SK-N-SH (cell line): ENCODE measurements around the gene STARD10.

Experiments used
- CTCF ChIP-seq: fragments of 200-600 bp; sonication (generic); IDR thresholded peaks from 2 replicates; pipeline ENCODE4 v1.6.1; 2017; ENCODE audit warnings: antibody characterized with exemption, mild to moderate bottlenecking, moderate library complexity
- EZH2phosphoT487 ChIP-seq: fragments of 200-600 bp; sonication (generic); IDR thresholded peaks from 2 replicates; pipeline ENCODE4 v1.6.1; 2017; ENCODE audit warnings: low read depth, mixed run types, mild to moderate bottlenecking, antibody characterized with exemption, moderate library complexity, borderline replicate concordance
- IRF3 ChIP-seq: fragments of 150-350 bp; IDR thresholded peaks from 2 replicates; pipeline ENCODE4 v1.6.1; 2016; ENCODE audit warnings: mild to moderate bottlenecking, low read depth, low read length
- JUND ChIP-seq: IDR thresholded peaks from 2 replicates; pipeline ENCODE4 v1.4.0; 2012
- MXI1 ChIP-seq: IDR thresholded peaks from 2 replicates; pipeline ENCODE4 v1.6.1; 2012; ENCODE audit warnings: mild to moderate bottlenecking, low read depth, low read length, improper control_type of control experiment
- NFIC ChIP-seq: IDR thresholded peaks from 2 replicates; pipeline ENCODE4 v1.4.0; 2012; ENCODE audit warnings: borderline replicate concordance
- POLR2AphosphoS5 ChIP-seq: IDR thresholded peaks from 2 replicates; pipeline ENCODE4 v1.6.1; 2012; ENCODE audit warnings: low read depth, low read length
- RAD21 ChIP-seq: IDR thresholded peaks from 2 replicates; pipeline ENCODE4 v1.6.1; 2012; ENCODE audit warnings: mild to moderate bottlenecking, low read length
- REST ChIP-seq: IDR thresholded peaks from 2 replicates; pipeline ENCODE4 v1.6.1; 2012; ENCODE audit warnings: mild to moderate bottlenecking, low read depth, low read length, moderate library complexity
- SIN3A ChIP-seq: IDR thresholded peaks from 2 replicates; pipeline ENCODE4 v1.6.1; 2012; ENCODE audit warnings: low read depth, mild to moderate bottlenecking, low read length, moderate library complexity, borderline replicate concordance
- USF2 ChIP-seq: fragments of 150-350 bp; IDR thresholded peaks from 2 replicates; pipeline ENCODE4 v1.6.1; 2017; ENCODE audit warnings: antibody characterized with exemption, low read length, low read depth, borderline replicate concordance

- TF ChIP-seq CTCF (no peak), USF2 (no peak), JUND (no peak), REST (no peak), NFIC (no peak), MXI1 (no peak), POLR2AphosphoS5 (no peak), RAD21 (no peak), SIN3A (no peak), EZH2phosphoT487 (no peak), IRF3 (no peak)
These were observed 26.4 kb downstream of the STARD10 start for GRCh38 chr11:72767203-72768062.
